Parathyroid adenoma (tissue), 2 donors: ENCODE measurements around the gene TMEM190.

Source experiments
- H2AFZ ChIP-seq: fragments of 300-600 bp; sonication (generic); one replicate; pipeline ENCODE4 v1.7.0; 2017; ENCODE audit warnings: antibody characterized with exemption, mild to moderate bottlenecking
- H3K27ac ChIP-seq: fragments of 300-600 bp; sonication (generic); one replicate; pipeline ENCODE4 v1.7.0; 2017
- H3K27me3 ChIP-seq: fragments of 300-600 bp; sonication (generic); one replicate; pipeline ENCODE4 v1.7.0; 2017; ENCODE audit warnings: low read length; ENCODE audit not compliant: control insufficient read depth, insufficient read depth
- H3K36me3 ChIP-seq: fragments of 300-600 bp; sonication (generic); one replicate; pipeline ENCODE4 v1.7.0; 2017; ENCODE audit warnings: low read length; ENCODE audit not compliant: control insufficient read depth, insufficient read depth
- H3K4me1 ChIP-seq: fragments of 300-600 bp; sonication (generic); one replicate; pipeline ENCODE4 v1.7.0; 2017; ENCODE audit warnings: control low read depth
- H3K4me2 ChIP-seq: fragments of 300-600 bp; sonication (generic); one replicate; pipeline ENCODE4 v1.7.0; 2017; ENCODE audit warnings: low read length
- H3K4me3 ChIP-seq: fragments of 300-600 bp; sonication (generic); one replicate; pipeline ENCODE4 v1.7.0; 2017; ENCODE audit warnings: low read depth, low read length
- H3K79me2 ChIP-seq: fragments of 300-600 bp; sonication (generic); one replicate; pipeline ENCODE4 v1.7.0; 2017; ENCODE audit warnings: control low read depth
- H3K9ac ChIP-seq: fragments of 300-600 bp; sonication (generic); one replicate; pipeline ENCODE4 v1.7.0; 2017; ENCODE audit warnings: mild to moderate bottlenecking
- H3K9me3 ChIP-seq: fragments of 300-600 bp; sonication (generic); one replicate; pipeline ENCODE4 v1.7.0; 2017; ENCODE audit warnings: low read length; ENCODE audit not compliant: control insufficient read depth
- CTCF ChIP-seq: fragments of 300-600 bp; sonication (generic); IDR thresholded peaks from one replicate; pipeline ENCODE4 v1.7.0; 2017; ENCODE audit warnings: antibody characterized with exemption, mild to moderate bottlenecking
- donor health status: primary hyperparathyroidism.

Gene TMEM190

GRCh38 chr19:55385724-55386492 lies 9.3 kb downstream of the TMEM190 start, which contains the start of gene RPL28:
RPL28 (plus strand) TSS chr19:55385932; CDS start chr19:55386358, 426 bp downstream.
- peaks cover 20% of the 10 kb centered on the region for H3K4me1 ChIP-seq
- peak within 1 kb of the TSS; percentile 94 for H3K27ac ChIP-seq
- H3K4me2 ChIP-seq, result peak within 1 kb of the TSS; percentile 87
- H2AFZ ChIP-seq, result peak within 1 kb of the TSS; percentile 79
- no peaks in the 10 kb centered on the region for H3K36me3 ChIP-seq
- H3K79me2 ChIP-seq, result peaks cover 32% of the 10 kb centered on the region
- no peak for TF ChIP-seq CTCF
- peak within 1 kb of the TSS; percentile 97 for H3K9ac ChIP-seq
- no peaks in the 10 kb centered on the region for H3K27me3 ChIP-seq
- H3K4me3 ChIP-seq, result peak within 1 kb of the TSS; percentile 72
- H3K9me3 ChIP-seq, result no peaks in the 10 kb centered on the region

- Histone ChIP-seq H3K9me3 (no peaks in the 10 kb centered on the region), H3K4me3 (peak overlapping the region; percentile 72), H3K9ac (peak overlapping the region; percentile 97), H2AFZ (peak overlapping the region; percentile 79), H3K4me1 (peaks cover 20% of the 10 kb centered on the region), H3K79me2 (peaks cover 32% of the 10 kb centered on the region), H3K27me3 (no peaks in the 10 kb centered on the region), H3K4me2 (peak overlapping the region; percentile 87), H3K36me3 (no peaks in the 10 kb centered on the region), H3K27ac (peak overlapping the region; percentile 94)
- no peak for TF ChIP-seq CTCF
Observed at GRCh38 chr19:55386493-55386971, 9.9 kb downstream of the TMEM190 start.

GRCh38 chr19:55387736-55388497 lies 11.3 kb downstream of the TMEM190 start:
- Histone ChIP-seq H3K9ac (no peak overlapping the region), H3K4me2 (peak overlapping the region; percentile 14), H3K27ac (no peak overlapping the region), H2AFZ (no peak overlapping the region), H3K4me3 (no peak overlapping the region), H3K79me2 (peaks cover 32% of the 10 kb centered on the region), H3K36me3 (no peaks in the 10 kb centered on the region), H3K9me3 (no peaks in the 10 kb centered on the region), H3K4me1 (peaks cover 20% of the 10 kb centered on the region), H3K27me3 (no peaks in the 10 kb centered on the region)
- TF ChIP-seq CTCF, result no peak

GRCh38 chr19:55389386-55390317 lies 13.0 kb downstream of the TMEM190 start:
- H3K27me3 ChIP-seq, result no peaks in the 10 kb centered on the region
- peaks cover 19% of the 10 kb centered on the region for H3K4me1 ChIP-seq
- no peak for TF ChIP-seq CTCF
- no peak overlapping the region for H2AFZ ChIP-seq
- no peaks in the 10 kb centered on the region for H3K9me3 ChIP-seq
- H3K36me3 ChIP-seq, result no peaks in the 10 kb centered on the region
- no peak overlapping the region for H3K9ac ChIP-seq
- no peak overlapping the region for H3K4me3 ChIP-seq
- no peak overlapping the region for H3K27ac ChIP-seq
- H3K4me2 ChIP-seq, result no peak overlapping the region
- peaks cover 32% of the 10 kb centered on the region for H3K79me2 ChIP-seq
